Measurements from ENCODE around the gene CEP63.

CEP63 gene

DNA sequence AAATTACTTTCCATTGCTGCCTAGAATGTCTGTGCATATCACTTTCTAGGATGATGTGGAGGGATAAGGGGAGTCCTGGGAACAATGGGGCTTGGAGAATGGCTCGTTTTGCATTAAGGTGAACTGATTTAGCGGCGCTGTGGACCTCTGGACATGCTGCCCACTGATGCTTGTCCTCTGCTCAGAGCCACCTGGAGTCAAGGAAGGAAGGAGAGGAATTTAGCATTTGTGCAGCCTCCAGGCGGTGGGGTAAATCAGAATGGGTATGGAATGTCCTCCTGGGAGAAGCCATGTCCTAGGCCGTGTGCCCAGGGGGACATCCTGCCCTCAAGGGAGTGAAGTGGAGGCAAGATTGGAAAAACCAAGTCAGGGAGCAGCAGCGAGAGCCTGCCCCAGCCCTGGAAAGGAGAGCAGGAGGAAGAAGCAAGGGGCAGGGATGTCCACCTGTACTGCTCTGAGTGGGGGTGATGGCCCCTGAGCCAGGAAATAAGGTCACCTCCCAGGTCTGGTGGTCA, 127.2 kb downstream of the CEP63 start:
- Histone ChIP-seq H3K36me3 (ENCODE audit: insufficient read depth, low read length) (no peaks in the 10 kb centered on the region), H3K27ac (ENCODE audit: low read depth, low read length) (no peak overlapping the region), H3K4me3 (ENCODE audit: low read depth in 1 of 2, low read length in 2 of 2) (no peak overlapping the region), H3K4me1 (ENCODE audit: insufficient read depth, low read length) (no peaks in the 10 kb centered on the region), H3K9ac (ENCODE audit: low read length) (no peak overlapping the region), H3K27me3 (ENCODE audit: control insufficient read depth in 1 of 2, insufficient read depth in 2 of 2, low read length in 2 of 2) (no peaks in the 10 kb centered on the region), H3K9me3 (ENCODE audit: low read length) (no peaks in the 10 kb centered on the region)

DNA sequence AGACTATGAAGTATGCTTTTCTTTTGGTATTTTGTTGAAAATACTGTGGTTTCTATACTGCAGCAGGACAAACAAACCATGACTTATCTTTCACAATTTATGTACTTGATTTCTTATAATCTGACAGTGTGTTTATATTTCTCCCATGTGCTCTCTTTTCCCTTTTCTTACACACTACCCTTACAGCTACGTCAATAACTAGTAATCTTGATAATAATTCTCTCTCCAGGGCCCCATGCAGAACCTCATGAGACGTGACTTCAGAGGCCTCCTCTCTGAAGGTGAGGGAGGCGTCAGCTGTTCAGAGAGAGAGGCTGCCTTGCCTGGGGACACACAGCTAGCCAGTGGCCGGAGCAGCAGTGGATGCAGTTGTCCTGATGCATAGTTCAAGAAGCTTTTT, 129.1 kb downstream of the CEP63 start:
- H3K27ac ChIP-seq (ENCODE audit: low read depth, low read length), result no peak overlapping the region
- H3K27me3 ChIP-seq (ENCODE audit: control insufficient read depth in 1 of 2, insufficient read depth in 2 of 2, low read length in 2 of 2), result no peaks in the 10 kb centered on the region
- no peak overlapping the region for H3K4me3 ChIP-seq (ENCODE audit: low read depth in 1 of 2, low read length in 2 of 2)
- no peak overlapping the region for H3K9ac ChIP-seq (ENCODE audit: low read length)
- H3K4me1 ChIP-seq (ENCODE audit: insufficient read depth, low read length), result no peaks in the 10 kb centered on the region
- H3K9me3 ChIP-seq (ENCODE audit: low read length), result no peaks in the 10 kb centered on the region
- no peaks in the 10 kb centered on the region for H3K36me3 ChIP-seq (ENCODE audit: insufficient read depth, low read length)

DNA sequence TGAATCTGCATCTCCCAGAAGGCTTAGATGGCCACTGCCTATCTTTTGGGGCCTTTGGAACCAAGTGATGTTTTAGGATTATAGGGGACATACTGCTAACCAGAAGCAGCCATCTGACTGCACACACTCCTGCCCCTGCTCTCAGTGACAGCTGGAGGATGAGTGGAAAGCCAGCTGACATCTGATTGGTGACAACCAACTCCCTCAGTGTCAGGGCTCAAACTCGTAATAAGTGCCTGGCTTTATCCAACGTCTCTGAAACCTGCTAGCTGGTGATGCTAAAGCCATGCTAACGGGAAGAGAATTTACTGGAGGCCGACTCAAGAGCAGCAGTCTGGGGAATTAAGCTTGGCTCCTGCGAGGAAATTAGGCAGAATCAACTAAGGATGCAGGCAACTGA, 129.9 kb downstream of the CEP63 start:
- no peak overlapping the region for H3K4me3 ChIP-seq (ENCODE audit: low read depth in 1 of 2, low read length in 2 of 2)
- no peak overlapping the region for H3K27ac ChIP-seq (ENCODE audit: low read depth, low read length)

DNA sequence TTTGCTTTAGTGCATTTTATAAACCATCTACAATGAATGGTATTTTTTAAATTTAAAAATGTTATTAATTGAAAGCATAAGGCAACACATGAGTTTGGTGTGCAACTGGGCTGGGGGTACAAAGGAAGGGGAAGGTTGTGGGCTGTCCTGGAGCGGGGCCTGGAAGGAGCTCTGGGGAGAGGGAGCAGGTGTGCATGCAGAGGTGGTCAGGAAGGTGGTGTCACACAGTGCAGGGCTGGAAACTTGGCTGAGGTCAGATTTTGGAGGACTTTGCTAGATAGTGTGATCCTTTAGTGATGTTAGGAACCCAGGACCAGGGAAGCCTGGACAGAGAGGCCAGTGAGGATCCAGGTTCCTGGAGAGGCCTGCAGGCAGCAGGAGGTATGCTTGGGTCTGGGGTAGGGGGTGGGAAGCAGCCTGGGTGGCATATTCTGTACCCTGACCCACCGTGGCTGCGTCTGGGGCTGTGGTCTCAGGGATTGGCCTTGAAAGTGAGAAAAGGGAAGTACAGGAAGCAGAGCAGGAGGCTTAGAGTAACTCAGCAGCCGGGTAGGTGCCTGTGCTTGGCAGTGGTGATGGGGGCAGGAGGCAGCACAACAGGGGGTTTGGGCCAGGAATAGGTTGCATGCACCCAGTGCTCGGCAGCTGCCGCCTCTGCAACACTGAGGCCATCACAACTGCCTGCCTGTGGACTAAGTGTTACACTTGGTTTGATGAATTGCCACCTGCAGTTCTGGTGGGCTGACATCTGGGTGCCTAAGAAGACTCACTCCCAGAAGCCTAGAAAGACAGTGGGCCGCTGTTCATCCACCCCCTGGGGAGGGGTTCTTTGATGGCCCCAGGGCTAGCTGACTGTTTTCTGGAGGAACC, 132.0 kb downstream of the CEP63 start:
- no peak overlapping the region for H3K4me3 ChIP-seq (ENCODE audit: low read depth in 1 of 2, low read length in 2 of 2)
- no peaks in the 10 kb centered on the region for H3K27me3 ChIP-seq (ENCODE audit: control insufficient read depth in 1 of 2, insufficient read depth in 2 of 2, low read length in 2 of 2)
- no peaks in the 10 kb centered on the region for H3K9me3 ChIP-seq (ENCODE audit: low read length)
- H3K36me3 ChIP-seq (ENCODE audit: insufficient read depth, low read length), result no peaks in the 10 kb centered on the region
- H3K27ac ChIP-seq (ENCODE audit: low read depth, low read length), result no peak overlapping the region
- no peak overlapping the region for H3K9ac ChIP-seq (ENCODE audit: low read length)
- H3K4me1 ChIP-seq (ENCODE audit: insufficient read depth, low read length), result no peaks in the 10 kb centered on the region

More for the DNA sequence above, 129.9 kb downstream of the CEP63 start:
- Histone ChIP-seq H3K9me3 (ENCODE audit: low read length) (no peaks in the 10 kb centered on the region), H3K36me3 (ENCODE audit: insufficient read depth, low read length) (no peaks in the 10 kb centered on the region), H3K4me1 (ENCODE audit: insufficient read depth, low read length) (no peaks in the 10 kb centered on the region), H3K9ac (ENCODE audit: low read length) (no peak overlapping the region), H3K27me3 (ENCODE audit: control insufficient read depth in 1 of 2, insufficient read depth in 2 of 2, low read length in 2 of 2) (no peaks in the 10 kb centered on the region)

DNA sequence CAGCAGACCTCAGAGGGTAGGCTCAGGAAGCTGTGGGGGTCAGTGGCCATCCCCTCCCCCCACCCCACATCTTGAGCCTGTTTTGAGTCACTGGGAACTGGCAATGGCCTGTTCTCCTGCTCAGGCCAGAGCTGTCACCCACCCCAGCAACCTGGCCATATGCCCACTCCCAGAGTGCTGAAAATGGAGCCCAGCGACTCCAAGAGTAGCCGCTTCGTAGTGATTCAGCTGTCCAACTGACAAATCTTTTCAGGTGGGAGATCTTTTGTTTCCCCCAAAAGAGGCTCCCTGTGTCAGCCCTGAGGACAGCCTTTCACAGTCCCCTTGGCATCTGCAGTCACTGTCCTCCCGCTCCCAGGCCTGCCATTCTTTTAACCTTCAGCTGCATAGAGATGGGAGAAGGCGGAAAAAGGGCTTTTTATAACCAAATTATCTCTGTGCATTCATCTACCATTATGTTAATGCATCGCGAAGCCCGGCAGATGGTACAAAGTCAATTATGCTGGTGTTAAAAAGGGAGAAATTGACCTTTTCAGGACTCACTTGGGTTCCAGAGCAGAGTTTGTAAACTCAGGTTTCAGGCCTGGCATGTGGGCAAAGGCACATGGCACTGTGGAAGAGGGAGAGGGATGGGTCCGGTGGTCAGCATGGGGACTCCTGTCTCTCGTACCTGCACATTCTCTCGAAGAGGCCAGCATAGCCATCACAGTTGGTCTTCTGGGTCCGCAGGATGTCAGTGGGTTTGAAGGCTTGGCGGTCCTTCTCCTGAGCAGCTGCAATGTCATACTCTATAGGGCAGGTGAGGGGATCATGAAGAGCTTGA, 132.8 kb downstream of the CEP63 start:
- no peak overlapping the region for H3K27ac ChIP-seq (ENCODE audit: low read depth, low read length)
- no peaks in the 10 kb centered on the region for H3K36me3 ChIP-seq (ENCODE audit: insufficient read depth, low read length)
- H3K4me3 ChIP-seq (ENCODE audit: low read depth in 1 of 2, low read length in 2 of 2), result no peak overlapping the region
- no peaks in the 10 kb centered on the region for H3K27me3 ChIP-seq (ENCODE audit: control insufficient read depth in 1 of 2, insufficient read depth in 2 of 2, low read length in 2 of 2)
- no peaks in the 10 kb centered on the region for H3K4me1 ChIP-seq (ENCODE audit: insufficient read depth, low read length)
- H3K9me3 ChIP-seq (ENCODE audit: low read length), result no peaks in the 10 kb centered on the region
- no peak overlapping the region for H3K9ac ChIP-seq (ENCODE audit: low read length)

DNA sequence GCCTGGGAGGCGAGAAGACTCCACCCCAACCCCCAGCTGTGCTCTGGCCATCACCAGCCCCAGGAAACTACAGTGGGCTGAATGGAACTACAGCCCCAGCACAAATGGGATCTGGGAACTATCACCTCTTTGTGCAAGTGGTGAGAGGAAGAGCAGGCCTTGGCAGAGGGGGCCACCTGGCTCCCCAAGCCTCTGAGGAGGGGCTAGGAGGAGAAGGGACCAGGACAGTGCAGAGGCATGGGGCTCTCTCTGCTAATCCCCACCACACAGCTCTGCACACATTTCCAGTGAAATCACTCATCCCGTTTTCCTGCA, 133.4 kb downstream of the CEP63 start:
- Histone ChIP-seq H3K9ac (ENCODE audit: low read length) (no peak overlapping the region), H3K36me3 (ENCODE audit: insufficient read depth, low read length) (no peaks in the 10 kb centered on the region), H3K27ac (ENCODE audit: low read depth, low read length) (no peak overlapping the region), H3K4me3 (ENCODE audit: low read depth in 1 of 2, low read length in 2 of 2) (no peak overlapping the region), H3K27me3 (ENCODE audit: control insufficient read depth in 1 of 2, insufficient read depth in 2 of 2, low read length in 2 of 2) (no peaks in the 10 kb centered on the region), H3K4me1 (ENCODE audit: insufficient read depth, low read length) (no peaks in the 10 kb centered on the region), H3K9me3 (ENCODE audit: low read length) (no peaks in the 10 kb centered on the region)

DNA sequence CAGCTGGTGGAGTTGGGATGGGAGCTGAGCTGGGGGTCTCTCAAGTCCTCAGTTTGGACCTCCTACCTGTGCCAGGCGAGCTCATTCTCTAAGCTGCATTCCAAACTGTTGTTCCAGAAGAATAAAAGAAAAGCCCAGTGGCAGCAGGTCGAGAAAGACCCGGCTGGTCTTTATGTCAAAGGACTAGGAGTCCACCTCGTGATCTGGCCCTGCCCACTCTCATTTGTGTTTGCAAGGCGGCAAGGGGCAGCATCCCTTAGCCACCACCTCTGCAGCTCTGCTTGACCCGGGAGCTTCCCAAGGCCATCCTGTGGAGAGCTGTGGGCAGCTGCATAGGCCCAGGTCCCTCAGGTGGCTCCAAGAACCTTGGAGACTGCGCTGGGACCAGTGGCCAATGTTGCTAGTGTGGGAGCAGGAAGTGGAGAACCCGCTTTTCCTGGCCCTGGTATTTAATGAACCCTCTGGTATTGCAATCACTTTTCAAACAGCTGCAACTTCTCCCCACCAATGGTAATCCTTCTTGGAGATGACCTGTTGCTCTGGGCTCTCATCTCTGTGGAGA, 134.1 kb downstream of the CEP63 start:
- Histone ChIP-seq H3K9ac (ENCODE audit: low read length) (no peak overlapping the region), H3K4me1 (ENCODE audit: insufficient read depth, low read length) (no peaks in the 10 kb centered on the region), H3K27ac (ENCODE audit: low read depth, low read length) (no peak overlapping the region), H3K9me3 (ENCODE audit: low read length) (no peaks in the 10 kb centered on the region), H3K4me3 (ENCODE audit: low read depth in 1 of 2, low read length in 2 of 2) (no peak overlapping the region), H3K27me3 (ENCODE audit: control insufficient read depth in 1 of 2, insufficient read depth in 2 of 2, low read length in 2 of 2) (no peaks in the 10 kb centered on the region), H3K36me3 (ENCODE audit: insufficient read depth, low read length) (no peaks in the 10 kb centered on the region)

DNA sequence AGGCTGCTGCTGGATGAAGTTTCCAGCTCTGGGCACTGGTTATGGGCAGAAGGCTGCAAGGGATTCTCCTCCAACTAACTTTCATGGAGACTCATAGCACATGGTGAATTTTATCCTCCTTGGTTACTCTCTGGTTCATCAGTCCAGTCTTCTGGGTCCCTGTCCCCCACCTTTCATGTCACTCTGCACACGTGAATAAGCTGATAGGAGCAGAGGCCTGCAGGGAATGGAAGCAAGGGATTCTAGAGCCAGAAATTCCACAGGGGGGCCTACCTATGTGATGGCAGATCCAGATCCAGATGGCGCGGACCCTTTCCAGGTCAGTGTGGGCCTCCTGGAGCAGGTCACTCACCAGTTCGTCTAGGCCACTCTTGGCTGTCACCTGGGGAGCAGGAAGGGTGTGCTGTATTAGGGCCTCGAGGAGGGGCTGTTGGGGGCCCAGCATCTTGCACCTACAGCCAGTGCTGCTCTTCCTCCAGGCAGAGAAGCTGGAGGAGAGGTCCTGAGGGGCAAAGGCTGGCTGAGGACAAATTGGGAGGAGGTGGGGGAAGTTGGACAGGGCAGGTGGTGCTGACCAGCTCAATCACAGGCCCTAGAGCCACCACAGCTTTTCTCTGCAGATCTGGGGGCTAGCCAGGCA, 134.7 kb downstream of the CEP63 start:
- no peaks in the 10 kb centered on the region for H3K27me3 ChIP-seq (ENCODE audit: control insufficient read depth in 1 of 2, insufficient read depth in 2 of 2, low read length in 2 of 2)
- H3K4me3 ChIP-seq (ENCODE audit: low read depth in 1 of 2, low read length in 2 of 2), result no peak overlapping the region
- no peaks in the 10 kb centered on the region for H3K36me3 ChIP-seq (ENCODE audit: insufficient read depth, low read length)
- H3K4me1 ChIP-seq (ENCODE audit: insufficient read depth, low read length), result no peaks in the 10 kb centered on the region
- H3K27ac ChIP-seq (ENCODE audit: low read depth, low read length), result no peak overlapping the region
- no peak overlapping the region for H3K9ac ChIP-seq (ENCODE audit: low read length)
- no peaks in the 10 kb centered on the region for H3K9me3 ChIP-seq (ENCODE audit: low read length)

DNA sequence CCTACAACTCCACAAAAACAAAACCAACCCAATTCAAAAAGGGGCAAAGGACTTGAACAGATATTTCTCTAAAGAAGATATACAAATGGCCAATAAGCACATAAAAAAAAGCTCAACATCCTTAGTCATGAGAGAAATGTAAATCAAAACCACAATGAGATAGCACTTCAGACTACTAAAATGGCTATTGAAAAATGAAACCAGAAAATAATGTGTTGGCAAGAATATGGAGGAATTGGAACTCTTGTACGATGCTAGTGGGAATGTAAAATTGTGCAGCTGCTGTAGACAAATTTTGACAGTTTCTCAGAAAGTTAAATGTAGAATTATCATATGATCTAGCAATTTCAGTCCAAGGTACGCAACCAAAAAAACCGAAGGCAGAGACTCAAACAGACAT, 136.0 kb downstream of the CEP63 start:
- Histone ChIP-seq H3K27ac (ENCODE audit: low read depth, low read length) (no peak overlapping the region), H3K9ac (ENCODE audit: low read length) (no peak overlapping the region), H3K4me1 (ENCODE audit: insufficient read depth, low read length) (no peaks in the 10 kb centered on the region), H3K27me3 (ENCODE audit: control insufficient read depth in 1 of 2, insufficient read depth in 2 of 2, low read length in 2 of 2) (no peaks in the 10 kb centered on the region), H3K4me3 (ENCODE audit: low read depth in 1 of 2, low read length in 2 of 2) (no peak overlapping the region), H3K36me3 (ENCODE audit: insufficient read depth, low read length) (no peaks in the 10 kb centered on the region), H3K9me3 (ENCODE audit: low read length) (no peaks in the 10 kb centered on the region)

DNA sequence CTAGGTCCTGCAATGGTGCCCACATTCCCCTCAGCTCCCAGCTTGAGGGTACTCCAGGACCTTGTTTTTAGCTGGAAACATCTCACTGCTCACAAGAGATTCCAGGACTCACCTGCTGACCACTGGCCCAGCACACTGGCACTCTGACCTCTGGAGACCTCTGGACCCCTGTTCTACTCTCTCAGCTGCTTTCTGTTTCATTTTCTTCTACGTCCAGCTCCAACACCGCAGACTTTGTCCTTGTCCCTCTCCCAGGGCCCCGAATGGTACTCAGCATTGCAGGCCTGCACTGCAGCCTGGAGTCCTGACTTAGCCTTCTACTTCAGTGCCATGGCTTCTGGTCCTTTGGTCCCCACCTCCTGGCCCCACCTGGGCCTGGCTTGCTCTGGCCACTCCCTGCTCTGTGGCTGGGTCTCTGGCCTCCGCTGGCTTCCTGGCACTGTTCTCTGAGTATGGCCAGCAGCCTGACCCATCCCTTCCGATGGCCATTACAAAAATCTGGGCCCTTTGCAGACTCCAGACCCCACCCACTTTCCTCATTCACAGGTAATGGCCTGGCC, 137.0 kb downstream of the CEP63 start:
- H3K9me3 ChIP-seq (ENCODE audit: low read length), result no peaks in the 10 kb centered on the region
- H3K36me3 ChIP-seq (ENCODE audit: insufficient read depth, low read length), result peaks cover 2% of the 10 kb centered on the region
- no peaks in the 10 kb centered on the region for H3K4me1 ChIP-seq (ENCODE audit: insufficient read depth, low read length)
- H3K27me3 ChIP-seq (ENCODE audit: control insufficient read depth in 1 of 2, insufficient read depth in 2 of 2, low read length in 2 of 2), result no peaks in the 10 kb centered on the region
- H3K4me3 ChIP-seq (ENCODE audit: low read depth in 1 of 2, low read length in 2 of 2), result no peak overlapping the region
- no peak overlapping the region for H3K27ac ChIP-seq (ENCODE audit: low read depth, low read length)
- no peak overlapping the region for H3K9ac ChIP-seq (ENCODE audit: low read length)

All from muscle layer of colon (tissue), 2 donors.